ENCODE data around the gene GPR55.

GRCh38 chr2:230958820-230959756 lies 34.0 kb upstream of the GPR55 start:
- TF ChIP-seq CTCF (conservative IDR thresholded peaks at IDR 0.05) (no peak), EZH2 (IDR thresholded peaks at IDR 0.05; ENCODE audit: low read depth) (no peak)

All from PC-9 (cell line).